Esophagus squamous epithelium (tissue), 5 donors: ENCODE measurements around the gene AHSA1. TPM values are rescaled to one million over a fixed set of nuclear protein-coding genes. Genes with fewer than 3 reads are reported as not detected.

ENCODE experiments used
- DNase-seq: peaks from one replicate; lab custom pipeline; 2025; lab: John Stamatoyannopoulos, UW
- H3K27ac ChIP-seq, 4 donors: fragments of 200-600 bp; sonication (generic); one replicate each; pipeline ENCODE4 v1.5.1; 2016 to 2019; ENCODE audit warnings: mild to moderate bottlenecking in 1 of 4
- H3K27me3 ChIP-seq, 4 donors: fragments of 200-600 bp; sonication (generic); 1 replicate in 3 of 4; 2 replicates in 1 of 4; pipeline versions ENCODE4 v1.5.1 to v1.6.0; 2017 to 2021; ENCODE audit warnings: antibody characterized with exemption in 1 of 4
- H3K36me3 ChIP-seq, 3 donors: fragments of 200-600 bp; sonication (generic); one replicate each; pipeline ENCODE4 v1.5.1; 2016 to 2019
- H3K4me1 ChIP-seq, 3 donors: fragments of 200-600 bp; sonication (generic); one replicate each; pipeline ENCODE4 v1.5.1; 2017 to 2019
- H3K4me3 ChIP-seq, 4 donors: fragments of 200-600 bp; sonication (generic); 1 replicate in 3 of 4; 2 replicates in 1 of 4; pipeline ENCODE4 v1.5.1; 2016 to 2019; ENCODE audit warnings: mild to moderate bottlenecking in 2 of 4, moderate library complexity in 1 of 4
- H3K9me3 ChIP-seq, 3 donors: fragments of 200-600 bp; sonication (generic); one replicate each; pipeline ENCODE4 v1.5.1; 2016 to 2019
- POLR2A ChIP-seq, 4 donors: fragments of 450-650 bp; IDR thresholded peaks; one replicate each; pipeline ENCODE4 v1.6.1; 2017; ENCODE audit warnings: antibody characterized with exemption in 4 of 4, mild to moderate bottlenecking in 4 of 4, moderate library complexity in 3 of 4
- WGBS, 2 donors: methylation state at CpG; one replicate each; pipeline ENCODE4 v1.1.5; 2018; 5-methylcytosine and 5-hydroxymethylcytosine counted together
- intact Hi-C: fragments of 100-400 bp; cut with DNase I; formaldehyde crosslinking; loops from one replicate; pipeline ENCODE4 v1.15.0; 2022
- total RNA-seq, 4 donors: library from RNA; depleted of rRNA; stranded (reverse); fragments of >200 nt; gene quantifications; one replicate each; pipeline ENCODE4 v1.1.0, GENCODE V29; 2016
- TF ChIP-seq, protein P1 (sequence below), 6 experiments: fragments of 450-650 bp in 4 of 6; fragments of 200-600 bp in 2 of 6; sonication (generic) in 2 of 6; IDR thresholded peaks; one replicate each; pipeline ENCODE4 v1.5.1; 2016 to 2019; ENCODE audit warnings: antibody characterized with exemption in 6 of 6, mild to moderate bottlenecking in 4 of 6, moderate library complexity in 4 of 6
- donor health status: DM: yes; HTN: yes; CAD: no.

Gene AHSA1
- total RNA-seq, 4 donors from 2014 or later: 98.6 to 166 (median 120) TPM

DNA sequence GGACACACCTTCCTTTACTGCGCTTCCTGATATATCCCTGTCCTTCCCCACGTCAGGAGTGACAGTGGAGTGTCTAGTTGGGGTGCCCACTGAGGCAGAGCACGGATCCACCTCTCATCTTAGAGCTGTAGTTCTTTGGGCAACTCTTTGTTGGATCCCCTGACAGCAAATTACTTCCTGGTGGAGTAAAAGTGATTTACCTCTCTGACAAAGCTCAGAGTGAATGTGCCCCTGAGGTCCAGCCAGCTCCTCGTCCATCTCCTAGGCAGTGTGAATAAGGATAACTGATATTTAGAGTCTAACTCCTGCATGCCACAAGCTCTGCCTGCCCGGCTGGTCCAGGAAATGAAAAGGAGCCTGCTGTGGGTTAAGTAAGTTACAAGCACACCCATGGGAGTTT is 16.0 kb downstream of the AHSA1 start:
- Histone ChIP-seq H3K9me3 (no peaks in the 10 kb centered on the region), H3K27ac (no peak overlapping the region), H3K4me3 (no peak overlapping the region), H3K27me3 (no peaks in the 10 kb centered on the region), H3K36me3 (peaks cover 7 to 13% (median 9%) of the 10 kb centered on the region in 3 donors), H3K4me1 (peaks cover 0 to 27% (median 4%) of the 10 kb centered on the region in 3 donors)
- DNase-seq: no peak
- 73 to 86% methylated on average over 4 of the region's 5 CpGs for WGBS, 2 donors
- no peak for TF ChIP-seq POLR2A (IDR thresholded peaks at IDR 0.05)
- TF ChIP-seq, protein P1, sequence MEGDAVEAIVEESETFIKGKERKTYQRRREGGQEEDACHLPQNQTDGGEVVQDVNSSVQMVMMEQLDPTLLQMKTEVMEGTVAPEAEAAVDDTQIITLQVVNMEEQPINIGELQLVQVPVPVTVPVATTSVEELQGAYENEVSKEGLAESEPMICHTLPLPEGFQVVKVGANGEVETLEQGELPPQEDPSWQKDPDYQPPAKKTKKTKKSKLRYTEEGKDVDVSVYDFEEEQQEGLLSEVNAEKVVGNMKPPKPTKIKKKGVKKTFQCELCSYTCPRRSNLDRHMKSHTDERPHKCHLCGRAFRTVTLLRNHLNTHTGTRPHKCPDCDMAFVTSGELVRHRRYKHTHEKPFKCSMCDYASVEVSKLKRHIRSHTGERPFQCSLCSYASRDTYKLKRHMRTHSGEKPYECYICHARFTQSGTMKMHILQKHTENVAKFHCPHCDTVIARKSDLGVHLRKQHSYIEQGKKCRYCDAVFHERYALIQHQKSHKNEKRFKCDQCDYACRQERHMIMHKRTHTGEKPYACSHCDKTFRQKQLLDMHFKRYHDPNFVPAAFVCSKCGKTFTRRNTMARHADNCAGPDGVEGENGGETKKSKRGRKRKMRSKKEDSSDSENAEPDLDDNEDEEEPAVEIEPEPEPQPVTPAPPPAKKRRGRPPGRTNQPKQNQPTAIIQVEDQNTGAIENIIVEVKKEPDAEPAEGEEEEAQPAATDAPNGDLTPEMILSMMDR (IDR thresholded peaks at IDR 0.05): no peak
- intact Hi-C loops: no loop called here

DNA sequence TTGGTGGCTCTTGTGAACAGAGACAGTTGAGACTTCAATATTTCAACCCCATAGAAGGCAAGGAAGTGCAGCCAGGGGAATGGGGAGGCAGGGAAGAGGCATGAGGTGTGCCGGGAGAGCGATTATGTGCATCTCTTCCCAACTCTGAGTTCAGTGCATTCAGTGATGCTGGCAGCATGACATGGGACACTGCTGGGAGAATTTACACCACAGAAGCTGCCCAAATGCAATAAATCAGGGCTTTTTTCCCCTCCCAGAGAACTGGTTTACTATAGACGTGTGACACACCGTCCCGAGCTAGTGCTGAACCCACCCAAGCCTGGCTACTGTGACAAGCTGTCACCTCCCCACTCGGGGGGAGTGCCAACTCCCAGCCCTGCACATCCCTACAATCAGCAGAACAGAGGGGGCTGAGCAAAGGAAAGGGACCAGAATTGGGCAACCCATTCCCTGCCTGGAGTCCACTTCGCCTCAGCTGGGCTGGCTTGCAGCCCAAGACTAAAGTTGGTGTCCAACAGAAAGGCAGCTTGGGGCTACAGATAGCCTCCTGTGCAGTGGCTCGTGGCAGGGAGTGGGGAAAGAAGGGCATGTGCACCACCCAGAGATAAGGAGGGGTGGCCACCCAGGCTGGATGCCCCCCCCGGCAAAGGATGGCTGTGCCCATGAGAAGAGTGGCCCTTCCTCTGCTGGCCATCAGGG is 16.7 kb downstream of the AHSA1 start:
- 66 to 94% methylated on average over 3 to 6 of the region's 9 CpGs for WGBS, 2 donors
- Histone ChIP-seq H3K9me3 (no peaks in the 10 kb centered on the region), H3K4me1 (peaks cover 0 to 20% (median 4%) of the 10 kb centered on the region in 3 donors), H3K27ac (no peak overlapping the region), H3K27me3 (no peaks in the 10 kb centered on the region), H3K36me3 (peaks cover under 1 to 6% (median 4%) of the 10 kb centered on the region in 3 donors), H3K4me3 (no peak overlapping the region)
- no peak for DNase-seq
- intact Hi-C loops: no loop called here
- TF ChIP-seq POLR2A (IDR thresholded peaks at IDR 0.05): no peak
- TF ChIP-seq, protein P1 (IDR thresholded peaks at IDR 0.05): no peak

DNA sequence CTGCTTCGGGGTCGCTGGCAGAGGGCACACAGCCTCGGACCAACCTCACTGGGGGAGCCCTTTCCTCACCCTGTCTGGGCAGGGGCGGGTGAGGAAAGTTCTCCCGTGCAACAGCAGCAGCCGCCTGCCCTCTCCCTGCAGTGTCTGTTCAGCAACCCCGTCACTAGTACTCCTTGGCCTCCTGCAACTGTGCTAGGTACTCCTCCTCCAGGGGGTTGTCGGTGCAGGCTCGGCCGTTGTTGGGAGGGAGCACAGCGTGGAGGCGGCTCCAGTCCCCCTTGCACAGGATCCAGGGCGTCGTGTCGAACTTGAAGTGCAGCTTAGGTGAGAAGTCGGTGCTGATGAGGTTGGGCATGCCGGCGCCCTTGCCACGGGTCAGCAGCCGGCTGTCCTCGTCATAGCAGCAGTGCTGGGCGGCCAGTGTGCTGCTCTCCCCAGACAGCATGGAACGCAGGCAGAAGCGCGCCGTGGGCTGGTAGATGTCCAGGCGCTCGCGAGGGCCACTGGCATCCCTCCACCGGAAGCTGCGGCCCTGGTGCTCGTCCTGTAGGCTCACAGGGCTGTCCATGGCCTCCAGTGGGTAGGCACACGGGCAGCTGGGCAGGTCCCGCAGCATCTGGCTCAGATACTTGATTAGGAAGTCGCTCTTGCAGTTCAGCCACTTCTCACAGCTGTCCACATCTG is 17.7 kb downstream of the AHSA1 start:
- DNase-seq: no peak
- WGBS, 2 donors: no CpG with 5 or more reads among the region's 35 CpGs
- intact Hi-C loops: no loop called here
- H3K27ac ChIP-seq: no peak overlapping the region
- peaks cover 0 to 11% (median 0%) of the 10 kb centered on the region in 3 donors for H3K4me1 ChIP-seq
- H3K36me3 ChIP-seq: no peaks in the 10 kb centered on the region
- H3K27me3 ChIP-seq: no peaks in the 10 kb centered on the region
- TF ChIP-seq POLR2A (IDR thresholded peaks at IDR 0.05): no peak
- TF ChIP-seq, protein P1 (IDR thresholded peaks at IDR 0.05): no peak
- H3K4me3 ChIP-seq: no peak overlapping the region
- H3K9me3 ChIP-seq: no peaks in the 10 kb centered on the region

DNA sequence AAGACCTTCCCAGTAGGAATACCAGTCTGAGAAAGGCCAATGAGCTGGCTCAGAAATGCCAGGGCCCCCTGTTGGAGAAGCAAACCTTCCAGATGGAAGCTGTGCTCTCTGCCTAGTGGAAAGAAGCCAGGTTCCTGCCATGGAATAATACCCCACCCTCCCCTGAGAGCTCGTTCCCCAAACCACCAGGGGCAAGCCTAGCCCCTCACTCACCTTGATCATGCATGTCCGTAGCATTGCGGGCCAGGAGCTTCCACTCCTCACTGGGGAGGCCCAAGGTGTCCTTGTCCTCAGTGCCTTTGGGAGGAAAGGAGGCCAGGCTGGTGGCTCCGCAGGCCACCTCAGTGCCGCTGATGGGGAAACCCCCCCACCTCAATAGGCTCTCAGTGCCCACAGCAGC is 20.1 kb downstream of the AHSA1 start:
- Histone ChIP-seq H3K4me3 (no peak overlapping the region), H3K9me3 (no peaks in the 10 kb centered on the region), H3K4me1 (no peaks in the 10 kb centered on the region), H3K27ac (no peak overlapping the region), H3K36me3 (no peaks in the 10 kb centered on the region), H3K27me3 (no peaks in the 10 kb centered on the region)
- TF ChIP-seq, protein P1 (IDR thresholded peaks at IDR 0.05): no peak
- no peak for TF ChIP-seq POLR2A (IDR thresholded peaks at IDR 0.05)
- intact Hi-C loops: no loop called here
- WGBS, 2 donors: 80% methylated on average over 3 of the region's 5 CpGs; no CpG with 5 or more reads in 1 of the 2 donors
- no peak for DNase-seq

DNA sequence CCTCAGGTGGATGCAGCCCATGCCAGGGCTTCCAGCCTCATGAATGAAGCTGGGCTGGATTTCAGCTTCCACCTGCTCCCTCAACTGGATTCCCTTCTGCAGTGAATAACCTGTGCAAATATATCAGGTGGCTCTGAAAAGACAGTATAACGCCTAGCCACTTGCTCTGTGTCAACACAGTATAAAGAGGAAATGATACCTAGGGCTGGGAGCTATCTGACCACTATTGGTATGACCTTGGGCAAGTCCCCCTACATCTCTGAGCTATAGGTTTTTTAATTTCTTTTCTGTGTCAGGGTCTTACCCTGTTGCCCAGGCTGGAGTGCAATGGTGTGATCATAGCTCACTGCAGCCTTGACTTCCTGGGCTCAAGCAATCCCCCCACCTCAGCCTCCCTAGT is 20.9 kb downstream of the AHSA1 start:
- Histone ChIP-seq H3K27ac (no peak overlapping the region), H3K27me3 (no peaks in the 10 kb centered on the region), H3K9me3 (no peaks in the 10 kb centered on the region), H3K36me3 (no peaks in the 10 kb centered on the region), H3K4me3 (no peak overlapping the region), H3K4me1 (no peaks in the 10 kb centered on the region)
- intact Hi-C loops: no loop called here
- TF ChIP-seq POLR2A (IDR thresholded peaks at IDR 0.05): no peak
- TF ChIP-seq, protein P1 (IDR thresholded peaks at IDR 0.05): no peak
- WGBS, 2 donors: 83 to 88% methylated on average over 1 of the region's 1 CpG
- no peak for DNase-seq
